ENCODE results near the gene CYBA.

The CYBA gene

GRCh38 chr16:88655053-88655732, 4.3 kb upstream of the CYBA start:
- TF ChIP-seq, protein P1, sequence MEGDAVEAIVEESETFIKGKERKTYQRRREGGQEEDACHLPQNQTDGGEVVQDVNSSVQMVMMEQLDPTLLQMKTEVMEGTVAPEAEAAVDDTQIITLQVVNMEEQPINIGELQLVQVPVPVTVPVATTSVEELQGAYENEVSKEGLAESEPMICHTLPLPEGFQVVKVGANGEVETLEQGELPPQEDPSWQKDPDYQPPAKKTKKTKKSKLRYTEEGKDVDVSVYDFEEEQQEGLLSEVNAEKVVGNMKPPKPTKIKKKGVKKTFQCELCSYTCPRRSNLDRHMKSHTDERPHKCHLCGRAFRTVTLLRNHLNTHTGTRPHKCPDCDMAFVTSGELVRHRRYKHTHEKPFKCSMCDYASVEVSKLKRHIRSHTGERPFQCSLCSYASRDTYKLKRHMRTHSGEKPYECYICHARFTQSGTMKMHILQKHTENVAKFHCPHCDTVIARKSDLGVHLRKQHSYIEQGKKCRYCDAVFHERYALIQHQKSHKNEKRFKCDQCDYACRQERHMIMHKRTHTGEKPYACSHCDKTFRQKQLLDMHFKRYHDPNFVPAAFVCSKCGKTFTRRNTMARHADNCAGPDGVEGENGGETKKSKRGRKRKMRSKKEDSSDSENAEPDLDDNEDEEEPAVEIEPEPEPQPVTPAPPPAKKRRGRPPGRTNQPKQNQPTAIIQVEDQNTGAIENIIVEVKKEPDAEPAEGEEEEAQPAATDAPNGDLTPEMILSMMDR (conservative IDR thresholded peaks at IDR 0.05; ENCODE audit: low read depth, low read length): no peak
- no peak overlapping the region for H3K4me3 ChIP-seq (ENCODE audit: low read length)
- no peak for DNase-seq (ENCODE audit: low read depth)

GRCh38 chr16:88654363-88655052, 3.7 kb upstream of the CYBA start:
- TF ChIP-seq, protein P1 (conservative IDR thresholded peaks at IDR 0.05; ENCODE audit: low read depth, low read length): no peak
- DNase-seq (ENCODE audit: low read depth): no peak
- no peak overlapping the region for H3K4me3 ChIP-seq (ENCODE audit: low read length)

DNA sequence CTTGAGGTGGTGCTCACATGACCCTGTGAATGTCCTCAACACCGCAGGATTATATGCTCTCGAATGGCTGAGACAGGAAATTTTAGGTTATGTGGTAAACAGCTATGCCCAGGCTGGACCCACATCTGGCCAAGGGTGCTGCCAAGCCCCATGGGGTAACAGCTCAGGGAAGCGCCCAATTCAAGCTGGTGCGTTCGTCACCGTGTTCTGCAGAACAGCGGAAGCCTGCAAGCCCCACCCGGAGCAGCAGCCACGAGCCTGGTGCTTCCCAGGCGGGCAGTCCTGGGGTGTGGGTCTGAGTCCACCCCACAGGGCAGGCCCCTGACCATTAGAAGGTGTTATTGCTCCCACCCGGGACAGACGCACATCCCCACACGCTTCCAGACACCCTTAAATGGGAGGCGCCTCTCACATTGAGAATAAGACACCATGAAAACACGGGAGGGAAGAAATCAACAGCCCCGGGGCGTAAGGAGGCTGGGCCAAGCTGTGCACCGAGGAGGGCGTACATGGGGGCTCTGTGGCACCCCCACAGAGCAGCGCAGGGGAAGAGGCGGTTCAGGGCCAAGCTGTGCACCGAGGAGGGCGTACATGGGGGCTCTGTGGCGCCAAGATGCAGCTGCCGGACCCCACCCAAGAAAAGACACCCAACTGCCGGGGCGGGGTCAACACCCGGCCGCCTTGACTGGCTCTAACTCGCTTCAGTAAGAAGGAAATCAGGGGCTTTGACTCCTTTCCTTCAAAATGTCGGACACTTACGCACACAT, 2.9 kb upstream of the CYBA start:
- DNase-seq (ENCODE audit: low read depth): no peak
- TF ChIP-seq, protein P1 (conservative IDR thresholded peaks at IDR 0.05; ENCODE audit: low read depth, low read length): no peak
- H3K4me3 ChIP-seq (ENCODE audit: low read length): no peak overlapping the region

- H3K4me3 ChIP-seq (ENCODE audit: low read length): no peak overlapping the region
- DNase-seq (ENCODE audit: low read depth): no peak
- TF ChIP-seq, protein P1 (conservative IDR thresholded peaks at IDR 0.05; ENCODE audit: low read depth, low read length): no peak
These were observed 2.2 kb upstream of the CYBA start for GRCh38 chr16:88653101-88653500.

DNA sequence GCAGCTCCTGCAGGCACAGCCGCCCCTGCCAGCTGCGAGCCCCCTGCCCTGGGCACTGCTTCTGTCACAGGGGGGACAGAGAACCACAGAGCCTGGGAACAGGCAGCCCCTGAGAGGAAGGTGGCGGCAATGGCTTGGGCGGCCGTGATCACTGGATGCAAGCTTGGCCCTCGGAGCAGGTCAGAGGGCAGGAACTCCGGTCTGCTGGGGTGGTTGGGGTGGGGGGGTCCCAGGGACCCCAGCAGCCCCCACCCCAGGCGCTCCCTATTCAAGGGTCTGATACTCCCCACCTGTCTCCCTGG, 1.9 kb upstream of the CYBA start:
- TF ChIP-seq, protein P1 (conservative IDR thresholded peaks at IDR 0.05; ENCODE audit: low read depth, low read length): no peak
- DNase-seq (ENCODE audit: low read depth): no peak
- H3K4me3 ChIP-seq (ENCODE audit: low read length): no peak overlapping the region

DNA sequence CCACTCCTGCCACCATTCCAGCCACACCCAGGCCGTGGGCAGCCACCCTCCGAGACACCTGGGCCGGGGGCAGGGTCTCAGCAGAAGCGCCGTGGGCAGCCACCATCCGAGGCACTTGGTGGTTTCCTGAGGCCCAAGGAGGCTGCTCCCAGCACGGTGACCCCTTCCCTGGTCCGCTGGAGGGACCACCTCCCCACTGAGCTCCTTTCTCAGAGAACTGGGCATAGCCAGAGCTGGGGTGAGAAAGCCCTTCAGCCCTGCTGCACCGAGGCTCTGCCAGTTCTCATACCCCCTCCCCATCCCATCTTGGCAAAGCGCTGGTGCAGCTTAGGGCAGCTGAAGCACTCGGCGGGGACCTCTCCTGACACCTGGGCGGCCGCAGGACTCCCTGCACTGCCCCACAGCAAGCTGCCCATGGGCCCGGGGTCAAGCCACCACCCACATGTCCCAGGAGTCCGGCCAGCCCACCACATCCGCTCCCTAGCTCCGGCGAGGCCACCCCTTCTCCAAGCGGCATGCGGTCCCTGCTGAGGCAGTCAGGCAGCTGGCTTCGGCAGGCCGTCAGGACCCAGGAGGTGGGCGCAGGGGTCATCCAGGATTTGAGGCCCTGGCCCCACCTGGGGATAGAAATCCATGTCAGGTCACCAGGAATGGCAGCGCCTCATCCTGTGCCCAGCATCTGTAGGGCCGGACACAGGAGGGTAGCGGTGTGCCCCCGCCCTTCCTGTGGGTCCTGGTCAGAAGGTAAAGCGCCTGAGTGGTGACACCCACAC, 1.3 kb upstream of the CYBA start:
- TF ChIP-seq, protein P1 (conservative IDR thresholded peaks at IDR 0.05; ENCODE audit: low read depth, low read length): no peak
- no peak for DNase-seq (ENCODE audit: low read depth)
- H3K4me3 ChIP-seq (ENCODE audit: low read length): no peak overlapping the region

All from retinal pigment epithelial cell (primary cell).